ENCODE measurements around the gene CFAP90.

Gene CFAP90

GRCh38 chr5:7852988-7853387 lies 2.1 kb upstream of the CFAP90 start:
- H3K27me3 ChIP-seq (ENCODE audit: insufficient read depth, low read depth, severe bottlenecking), result no peaks in the 10 kb centered on the region
- H3K27ac ChIP-seq, result no peak overlapping the region
- DNase-seq, result no peak
- H3K9me3 ChIP-seq (ENCODE audit: severe bottlenecking), result no peaks in the 10 kb centered on the region
- H3K4me3 ChIP-seq (ENCODE audit: low read depth, low read length), result no peak overlapping the region
- H3K36me3 ChIP-seq, result peaks cover 1% of the 10 kb centered on the region; the same call in 1 of the 2 replicates
- no peak for TF ChIP-seq CTCF (IDR thresholded peaks at IDR 0.05; ENCODE audit: low read depth, low read length)

DNA sequence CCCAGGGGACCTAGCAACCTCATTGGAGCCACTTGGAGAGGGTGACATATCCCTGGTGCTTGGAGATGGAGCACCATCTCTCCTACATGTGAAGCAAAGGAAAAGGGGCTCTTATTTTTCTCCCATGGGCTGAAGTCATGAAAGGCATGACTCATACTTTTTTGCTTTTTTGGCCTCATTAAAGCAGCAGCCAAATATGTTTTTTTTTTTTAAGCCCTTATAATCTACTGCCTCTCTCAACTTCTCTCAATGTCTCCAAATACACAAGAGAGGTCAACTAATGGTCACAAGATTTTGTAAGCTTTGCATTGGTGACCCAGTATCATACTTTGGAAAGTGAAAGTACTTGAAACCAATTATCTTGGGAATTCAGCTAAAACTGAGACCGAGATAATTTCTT lies 1.6 kb upstream of the CFAP90 start:
- Histone ChIP-seq H3K27ac (no peak overlapping the region), H3K27me3 (ENCODE audit: insufficient read depth, low read depth, severe bottlenecking) (no peaks in the 10 kb centered on the region), H3K36me3 (no peaks in the 10 kb centered on the region), H3K9me3 (ENCODE audit: severe bottlenecking) (no peaks in the 10 kb centered on the region), H3K4me3 (ENCODE audit: low read depth, low read length) (no peak overlapping the region)
- TF ChIP-seq CTCF (IDR thresholded peaks at IDR 0.05; ENCODE audit: low read depth, low read length), result no peak
- no peak for DNase-seq

DNA sequence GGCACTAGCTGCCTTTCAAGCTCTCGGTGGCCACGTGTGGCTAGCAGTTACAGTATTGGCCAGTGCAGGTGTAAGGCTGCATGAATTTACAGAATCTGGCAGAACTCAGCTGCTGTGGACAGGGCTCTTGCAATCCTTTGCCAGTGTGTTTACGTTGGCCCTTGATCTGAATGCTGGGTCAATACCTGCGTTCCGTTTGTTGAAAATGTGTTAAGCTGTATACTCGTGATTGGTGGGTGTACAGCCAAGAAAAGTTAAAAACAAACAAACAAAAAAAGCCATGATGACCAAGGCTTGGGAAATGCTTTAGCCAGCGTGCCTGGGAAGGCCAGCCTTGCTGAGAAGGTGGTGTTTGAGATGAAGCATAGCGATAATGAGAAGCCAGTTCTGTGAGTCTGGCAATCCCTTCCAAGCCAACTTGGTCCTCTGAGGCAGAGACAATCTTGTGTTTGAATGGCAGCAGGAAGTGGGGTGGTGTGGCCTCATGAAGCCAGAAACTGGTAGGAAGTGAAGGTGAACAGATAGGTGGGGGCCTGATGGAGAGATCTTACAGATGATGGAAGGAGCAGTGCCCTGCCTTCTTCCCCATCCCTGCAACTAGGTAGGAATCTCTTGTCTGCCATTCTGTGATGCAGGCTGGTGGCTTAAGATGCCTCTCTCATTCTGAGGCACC lies 820 bp upstream of the CFAP90 start:
- TF ChIP-seq CTCF (IDR thresholded peaks at IDR 0.05; ENCODE audit: low read depth, low read length), result no peak
- Histone ChIP-seq H3K36me3 (no peaks in the 10 kb centered on the region), H3K4me3 (ENCODE audit: low read depth, low read length) (no peak overlapping the region), H3K27ac (no peak overlapping the region), H3K27me3 (ENCODE audit: insufficient read depth, low read depth, severe bottlenecking) (no peaks in the 10 kb centered on the region), H3K9me3 (ENCODE audit: severe bottlenecking) (no peaks in the 10 kb centered on the region)
- no peak for DNase-seq

GRCh38 chr5:7851240-7851592 lies 283 bp upstream of the CFAP90 start:
- no peaks in the 10 kb centered on the region for H3K27me3 ChIP-seq (ENCODE audit: insufficient read depth, low read depth, severe bottlenecking)
- H3K9me3 ChIP-seq (ENCODE audit: severe bottlenecking), result no peaks in the 10 kb centered on the region
- no peak for DNase-seq
- peak overlapping the region; percentile 80; the same call in 1 of the 2 replicates for H3K27ac ChIP-seq
- TF ChIP-seq CTCF (IDR thresholded peaks at IDR 0.05; ENCODE audit: low read depth, low read length), result no peak
- peak overlapping the region; percentile 48 for H3K4me3 ChIP-seq (ENCODE audit: low read depth, low read length)
- H3K36me3 ChIP-seq, result no peaks in the 10 kb centered on the region

DNA sequence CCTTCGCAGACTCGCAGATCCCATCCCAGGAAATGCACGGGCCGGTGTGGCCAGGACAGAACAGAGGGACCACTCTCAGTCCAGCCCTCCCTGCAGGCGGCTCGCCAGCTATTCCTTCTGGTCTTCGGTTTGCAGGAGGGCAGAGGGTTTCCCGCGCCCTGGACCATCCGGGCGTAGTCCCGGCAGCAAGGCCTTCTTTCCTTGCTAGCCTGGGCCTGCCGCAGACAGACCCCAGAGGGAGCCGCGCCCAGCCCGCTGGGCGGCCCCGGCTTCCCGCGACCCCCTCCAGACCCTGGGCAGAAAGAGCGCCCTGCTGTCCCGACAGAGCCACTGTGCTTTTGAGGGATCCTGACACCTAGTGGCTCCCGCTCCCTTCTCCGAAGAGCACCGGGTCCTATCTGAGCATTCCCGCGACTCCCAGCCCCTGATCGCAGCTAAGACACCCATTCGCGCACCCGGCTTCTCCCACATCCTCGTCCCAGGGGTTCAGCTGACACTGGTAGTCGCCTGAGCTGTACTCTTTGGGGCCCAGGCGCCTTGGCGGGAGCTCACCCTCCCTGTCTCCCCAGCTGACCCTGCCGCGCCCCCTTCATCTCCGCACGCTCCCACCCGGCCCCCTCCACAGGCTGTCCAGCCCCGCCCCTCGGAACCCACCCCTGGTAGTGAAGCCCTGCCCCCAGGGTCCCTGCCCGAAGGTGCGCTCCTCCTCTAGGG lies 1.1 kb downstream of the CFAP90 start:
- DNase-seq, result peak; percentile 63
- H3K4me3 ChIP-seq (ENCODE audit: low read depth, low read length), result peak overlapping the region; percentile 64
- no peaks in the 10 kb centered on the region for H3K9me3 ChIP-seq (ENCODE audit: severe bottlenecking)
- no peaks in the 10 kb centered on the region for H3K27me3 ChIP-seq (ENCODE audit: insufficient read depth, low read depth, severe bottlenecking)
- H3K36me3 ChIP-seq, result no peaks in the 10 kb centered on the region
- TF ChIP-seq CTCF (IDR thresholded peaks at IDR 0.05; ENCODE audit: low read depth, low read length), result peak; percentile 64
- H3K27ac ChIP-seq, result peak overlapping the region; percentile 58

All from WERI-Rb-1 (cell line).